Mesenteric fat pad (tissue), 1 donor: ENCODE measurements around the gene SMARCD1. TPM values are rescaled to one million over a fixed set of nuclear protein-coding genes. Genes with fewer than 3 reads are reported as not detected.

ENCODE experiments used
- DNase-seq: peaks from one replicate; pipeline ENCODE4 v3.0.0-alpha.2; 2020; ENCODE audit warnings: low spot score
- long read RNA-seq: library from polyadenylated mRNA; unstranded; transcript quantifications from one replicate; pipeline ENCODE4 v2.0.0, GENCODE V29; 2020
- total RNA-seq: library from RNA; stranded (reverse); fragmentation: NEBNext Ultra II Directional; extraction: Animal tissue kit (Norgen Biotek cat#: 25700); gene quantifications from one replicate; pipeline ENCODE4 v1.2.1, GENCODE V29; 2021
- donor health status: DM: yes; HTN: yes; CAD: no.

Gene SMARCD1
- total RNA-seq: 63.1 TPM
- long read RNA-seq, partial matches to known transcripts: 4 of 10 reads
- long read RNA-seq, other reads (novel, unspliced or antisense): 3 of 10 reads

GRCh38 chr12:50084775-50085614 lies at the start of gene SMARCD1:
SMARCD1 (plus strand) TSS chr12:50085342; CDS start chr12:50085370, 28 bp downstream.
- peak; percentile 95 for DNase-seq

DNA sequence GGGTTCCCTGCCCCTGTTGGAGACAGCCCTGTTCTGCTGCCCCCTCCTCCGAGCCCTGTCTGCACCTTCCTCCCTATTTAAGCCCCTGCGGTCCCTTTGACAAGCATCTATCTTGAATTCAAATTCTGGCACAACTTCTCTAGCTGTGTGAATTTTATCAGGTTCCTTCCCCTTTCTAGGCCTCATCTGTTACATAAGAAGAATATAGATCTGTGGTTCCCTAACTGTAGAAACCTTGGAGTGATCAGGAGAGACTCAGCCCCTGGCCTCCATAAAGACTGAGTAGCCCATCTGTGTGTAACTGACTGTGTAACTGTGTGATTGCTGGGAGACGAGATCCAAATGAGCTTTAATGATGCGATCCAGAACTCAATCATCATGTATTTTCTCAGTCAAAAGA lies 46.8 kb upstream of the SMARCD1 start:
- DNase-seq: no peak

- no peak for DNase-seq
These were observed 45.8 kb upstream of the SMARCD1 start for GRCh38 chr12:50039151-50039835.

DNA sequence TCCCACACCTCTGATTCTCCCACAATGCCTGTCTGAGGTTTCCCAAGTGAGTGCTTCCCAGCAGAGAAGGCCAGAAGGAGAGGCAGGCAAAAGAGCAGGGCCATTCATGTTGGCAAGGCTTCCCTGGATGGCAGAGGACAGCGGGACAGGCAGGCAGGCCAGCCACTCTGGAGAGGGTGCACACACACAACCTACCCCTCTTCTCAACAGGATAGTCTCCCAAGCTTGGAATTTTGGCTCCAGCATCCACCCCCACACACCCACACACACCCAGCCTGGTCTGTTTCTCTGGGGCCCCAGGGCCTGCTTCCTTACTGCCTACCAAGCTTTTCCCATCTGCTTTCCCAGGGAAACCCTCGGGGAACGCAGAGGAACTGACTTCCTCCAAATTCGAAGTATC lies 44.5 kb upstream of the SMARCD1 start:
- DNase-seq: no peak

GRCh38 chr12:50041062-50041860 lies 43.9 kb upstream of the SMARCD1 start:
- no peak for DNase-seq

DNA sequence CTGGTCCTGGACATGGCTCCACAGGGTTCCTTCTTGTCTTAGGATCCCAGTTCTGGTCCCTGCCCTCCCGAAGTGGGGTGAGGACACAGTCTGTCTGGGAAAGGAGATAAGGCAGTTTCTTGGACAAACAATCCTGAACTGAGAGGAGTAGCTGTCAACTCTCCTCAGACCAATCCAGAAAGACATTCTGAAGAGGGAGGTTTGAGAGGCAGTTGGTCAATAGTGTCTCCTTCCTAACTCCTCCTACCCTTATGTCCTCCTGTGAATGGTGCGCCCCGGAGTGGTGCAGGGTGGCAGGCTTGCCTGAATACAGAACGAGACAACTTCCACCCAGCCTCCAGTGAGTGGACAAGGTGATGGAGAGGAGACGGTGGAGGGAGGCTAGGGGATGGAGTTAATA lies 43.2 kb upstream of the SMARCD1 start:
- peak; percentile 73 for DNase-seq

DNA sequence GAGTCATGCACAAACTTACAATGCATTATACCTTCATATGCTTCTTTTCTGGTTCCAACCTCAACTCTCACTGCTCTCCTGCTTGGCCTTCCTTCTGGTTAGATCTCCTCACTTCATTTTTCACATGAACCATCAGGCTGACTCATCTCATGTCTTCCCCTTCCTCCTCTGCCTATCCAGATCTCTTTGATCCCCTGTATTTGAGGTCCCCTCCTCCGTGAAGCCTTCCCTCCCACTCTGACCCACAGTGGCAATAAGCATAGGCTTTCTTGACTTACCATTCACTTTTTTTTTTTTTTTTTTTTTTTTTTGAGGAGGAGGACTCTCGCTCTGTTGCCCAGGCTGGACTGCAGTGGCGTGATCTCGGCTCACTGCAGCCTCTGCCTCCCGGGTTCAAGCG lies 42.4 kb upstream of the SMARCD1 start:
- no peak for DNase-seq

GRCh38 chr12:50043308-50043707 lies 41.8 kb upstream of the SMARCD1 start:
- no peak for DNase-seq

- DNase-seq: no peak
These were observed 41.3 kb upstream of the SMARCD1 start for GRCh38 chr12:50043854-50044253.

DNA sequence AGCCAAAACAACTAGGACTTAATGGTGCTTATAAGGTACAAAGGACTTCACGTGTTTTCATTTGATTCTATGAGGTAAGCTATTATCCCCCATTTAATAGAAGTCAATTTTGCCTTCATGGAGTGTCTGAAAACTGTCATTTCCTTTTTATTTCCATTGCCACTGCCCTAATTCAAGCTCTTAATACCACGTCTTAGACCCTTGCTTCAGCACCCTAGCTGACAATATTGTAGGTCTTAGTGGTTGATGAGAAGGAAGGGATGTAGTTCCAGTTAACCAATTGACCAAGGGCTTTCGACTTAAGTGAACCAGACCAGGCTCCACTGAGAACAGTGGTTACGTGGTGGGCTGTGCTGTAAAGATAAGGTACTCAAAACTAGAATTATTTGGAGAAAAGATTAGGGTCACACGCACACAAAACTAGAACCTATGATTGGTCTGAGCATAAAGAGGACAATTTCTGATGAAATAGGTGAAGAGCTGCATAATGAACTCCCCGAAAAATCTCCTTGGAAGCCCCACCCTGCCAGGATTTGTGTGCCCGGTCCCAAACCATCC lies 37.4 kb upstream of the SMARCD1 start:
- DNase-seq: no peak

DNA sequence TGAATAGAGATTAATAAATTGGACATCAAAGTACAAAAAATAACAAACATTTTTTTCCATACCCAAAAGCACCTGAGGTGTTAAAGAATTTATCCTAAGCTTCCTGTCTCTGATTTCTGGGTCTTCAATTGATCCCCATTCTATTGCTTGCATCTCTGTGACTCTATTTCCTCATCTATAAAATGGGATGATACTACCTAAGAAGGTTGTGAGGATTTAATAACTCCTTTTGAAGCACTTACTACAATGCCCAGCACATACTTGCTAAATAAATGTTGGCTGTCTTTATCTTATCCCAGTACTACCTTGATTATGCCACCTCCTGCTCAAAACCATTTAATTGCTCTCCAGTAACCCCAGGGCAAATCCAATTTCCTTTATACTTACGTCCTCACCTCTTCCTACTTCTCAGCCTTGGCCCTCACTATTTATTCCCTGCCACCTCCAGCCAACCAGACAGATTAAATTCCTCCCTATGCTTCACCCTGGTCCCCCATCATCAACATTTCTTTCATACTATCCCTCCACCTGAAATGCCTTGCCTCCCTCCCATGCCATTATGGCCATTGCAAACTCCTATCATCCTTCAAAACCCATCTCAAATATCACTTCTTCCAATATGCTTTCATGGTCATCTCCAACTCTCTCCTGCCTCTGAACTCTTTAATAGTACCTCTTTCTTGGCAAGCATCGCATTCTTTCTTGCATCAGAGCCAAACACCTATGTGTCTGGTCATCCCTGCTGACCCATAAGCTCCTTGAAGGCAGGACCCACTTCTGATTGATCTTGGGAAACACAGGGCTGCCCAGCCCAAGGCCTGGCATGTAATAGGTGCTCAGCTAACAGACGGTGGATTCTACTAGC lies 35.7 kb upstream of the SMARCD1 start:
- no peak for DNase-seq

DNA sequence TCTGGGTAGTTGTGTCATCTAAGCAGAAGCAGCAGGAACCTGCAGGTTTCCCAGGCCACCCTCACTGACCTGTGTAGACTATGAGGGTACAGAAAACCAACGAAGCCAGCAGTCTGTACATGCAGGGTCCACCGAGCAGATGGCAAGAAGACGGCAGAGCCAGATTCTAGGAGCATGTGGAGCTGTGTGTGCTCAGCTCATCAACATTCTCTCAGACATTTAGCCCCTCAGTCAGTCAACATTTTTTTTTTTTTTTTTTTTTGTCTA lies 35.1 kb upstream of the SMARCD1 start:
- DNase-seq: no peak

DNA sequence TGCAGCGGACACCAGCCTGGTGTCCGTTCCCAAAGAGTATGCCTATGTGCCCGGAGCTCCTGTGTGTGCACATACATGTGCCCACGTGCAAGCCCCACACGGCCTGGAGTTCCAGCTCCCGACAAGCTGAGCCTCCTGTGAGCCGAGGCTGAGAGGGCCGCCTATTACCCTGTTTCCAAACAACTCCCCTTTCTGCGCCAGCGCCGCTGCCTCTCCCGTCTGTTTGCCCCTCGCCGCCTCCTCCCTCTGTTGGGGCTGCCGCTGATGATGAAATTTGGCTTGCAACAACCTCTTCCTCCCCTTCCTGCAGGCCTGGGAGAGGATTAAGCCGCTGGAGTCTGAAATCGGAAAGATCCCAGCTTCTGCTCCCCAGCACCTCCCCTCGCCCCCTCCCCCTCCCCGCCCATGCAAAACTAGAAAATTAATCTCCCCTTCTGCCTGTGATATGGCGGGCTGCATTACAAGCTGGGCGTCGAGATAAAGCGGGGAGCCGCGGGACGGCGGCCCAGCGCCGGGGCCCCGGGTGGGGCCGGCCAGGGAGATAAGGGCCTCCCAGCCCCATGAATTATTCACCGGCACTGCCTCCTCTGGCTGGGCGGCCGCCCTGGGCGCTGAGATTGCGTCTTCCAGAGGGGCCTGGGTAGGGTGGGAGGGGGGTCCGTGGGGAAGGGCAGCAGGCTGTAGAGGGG lies 34.6 kb upstream of the SMARCD1 start:
- DNase-seq: no peak

GRCh38 chr12:50051101-50051806 lies 33.9 kb upstream of the SMARCD1 start:
- DNase-seq: no peak

DNA sequence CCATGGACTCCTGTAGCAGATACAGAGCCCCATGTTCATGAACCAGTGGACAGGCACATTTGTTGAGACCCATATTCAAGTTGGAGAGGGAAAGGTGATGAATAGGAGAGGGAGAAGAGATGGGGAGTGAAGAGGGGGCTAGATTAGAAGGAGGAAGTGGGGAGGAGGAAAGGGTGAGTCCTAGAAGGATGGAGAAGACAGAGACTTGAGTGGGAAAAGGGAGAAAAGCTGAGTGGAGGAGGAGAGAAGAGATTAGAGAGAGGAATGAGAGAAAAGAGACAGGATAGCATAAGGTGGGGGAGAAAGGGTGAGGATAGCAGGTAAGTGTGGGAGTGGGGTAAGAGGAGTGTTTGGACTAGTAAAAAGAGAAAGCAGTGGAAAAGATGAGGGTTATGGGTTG lies 32.6 kb upstream of the SMARCD1 start:
- DNase-seq: no peak

- no peak for DNase-seq
These were observed 32.2 kb upstream of the SMARCD1 start for GRCh38 chr12:50052964-50053363.

DNA sequence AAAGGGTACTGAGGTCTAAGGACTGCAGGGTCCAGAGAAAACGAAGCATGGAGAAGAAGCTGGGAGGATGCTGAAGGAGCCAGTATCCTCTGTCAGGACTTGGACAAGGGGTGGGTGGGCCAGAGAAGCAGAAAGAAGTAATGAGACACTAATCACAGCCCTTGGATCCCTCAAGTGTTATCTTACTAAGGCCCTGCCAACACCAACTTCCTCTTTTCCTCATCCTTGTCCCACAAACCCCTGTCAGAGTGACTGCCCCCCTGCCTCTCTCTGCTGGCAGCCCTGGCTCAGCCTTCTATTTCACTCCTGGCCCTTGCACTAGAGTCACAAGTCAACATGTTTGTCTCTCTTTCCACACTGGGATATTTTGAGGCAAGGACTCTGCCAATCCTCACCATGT lies 31.6 kb upstream of the SMARCD1 start:
- no peak for DNase-seq

GRCh38 chr12:50055831-50056638 lies 29.1 kb upstream of the SMARCD1 start:
- DNase-seq: no peak

DNA sequence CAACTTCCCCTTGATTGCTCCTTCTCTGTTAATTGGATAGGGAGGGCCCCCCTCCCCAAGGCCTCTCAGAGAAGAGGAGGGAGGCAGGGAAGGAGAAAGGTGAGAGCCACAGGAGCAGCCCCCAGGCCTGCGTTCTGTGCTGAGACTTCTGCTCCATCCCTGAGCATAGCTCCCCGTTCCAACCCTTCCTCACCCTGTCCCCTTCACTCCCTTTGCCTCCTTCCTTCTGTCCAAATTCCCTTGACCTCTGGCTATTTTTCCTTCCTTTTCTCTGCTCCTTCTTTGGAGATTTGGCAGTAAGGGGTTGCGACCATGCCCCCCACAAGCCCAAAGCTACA lies 28.5 kb upstream of the SMARCD1 start:
- no peak for DNase-seq
